ENCODE data around the gene TDRD12.

DNA sequence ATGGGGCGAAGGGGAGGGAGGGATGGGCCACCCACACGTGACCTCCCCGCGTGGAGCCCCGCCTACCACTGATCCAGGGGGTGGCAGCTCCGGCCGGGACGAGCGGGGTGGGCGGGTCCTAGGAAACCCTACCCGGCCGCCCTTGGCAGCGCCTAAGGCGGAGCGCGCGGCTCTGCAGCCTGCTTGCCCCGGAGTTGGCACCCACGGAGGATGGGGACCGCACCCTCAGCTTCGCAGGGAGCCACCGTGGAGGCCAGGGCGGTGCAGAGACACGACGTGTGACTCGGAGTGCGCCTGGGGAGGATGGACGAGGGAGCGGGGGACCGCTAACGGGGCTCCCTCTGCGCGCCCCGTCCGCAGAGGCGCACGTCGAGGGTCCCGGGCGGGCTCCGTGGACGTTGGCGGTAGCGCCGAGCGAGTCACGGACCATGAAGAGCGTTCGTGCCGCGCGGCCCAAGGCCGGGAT is 43.8 kb upstream of the TDRD12 start, which contains the start of gene RGS9BP:
- TF ChIP-seq, protein P1, sequence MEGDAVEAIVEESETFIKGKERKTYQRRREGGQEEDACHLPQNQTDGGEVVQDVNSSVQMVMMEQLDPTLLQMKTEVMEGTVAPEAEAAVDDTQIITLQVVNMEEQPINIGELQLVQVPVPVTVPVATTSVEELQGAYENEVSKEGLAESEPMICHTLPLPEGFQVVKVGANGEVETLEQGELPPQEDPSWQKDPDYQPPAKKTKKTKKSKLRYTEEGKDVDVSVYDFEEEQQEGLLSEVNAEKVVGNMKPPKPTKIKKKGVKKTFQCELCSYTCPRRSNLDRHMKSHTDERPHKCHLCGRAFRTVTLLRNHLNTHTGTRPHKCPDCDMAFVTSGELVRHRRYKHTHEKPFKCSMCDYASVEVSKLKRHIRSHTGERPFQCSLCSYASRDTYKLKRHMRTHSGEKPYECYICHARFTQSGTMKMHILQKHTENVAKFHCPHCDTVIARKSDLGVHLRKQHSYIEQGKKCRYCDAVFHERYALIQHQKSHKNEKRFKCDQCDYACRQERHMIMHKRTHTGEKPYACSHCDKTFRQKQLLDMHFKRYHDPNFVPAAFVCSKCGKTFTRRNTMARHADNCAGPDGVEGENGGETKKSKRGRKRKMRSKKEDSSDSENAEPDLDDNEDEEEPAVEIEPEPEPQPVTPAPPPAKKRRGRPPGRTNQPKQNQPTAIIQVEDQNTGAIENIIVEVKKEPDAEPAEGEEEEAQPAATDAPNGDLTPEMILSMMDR (IDR thresholded peaks at IDR 0.05), result no peak
- no peak for TF ChIP-seq POLR2A (IDR thresholded peaks at IDR 0.05)
- TF ChIP-seq POLR2AphosphoS5 (IDR thresholded peaks at IDR 0.05), result no peak
